Liver (tissue), 9 donors: ENCODE data around the gene UNCX. TPM values are rescaled to one million over a fixed set of nuclear protein-coding genes. Genes with fewer than 3 reads are reported as not detected.

Source experiments
- DNase-seq: peaks from one replicate; pipeline ENCODE4 v3.0.0-alpha.2; 2017; ENCODE audit warnings: low spot score
- H3K27ac ChIP-seq, 2 donors: one replicate each; pipeline ENCODE4 v1.7.0; 2013; ENCODE audit warnings: inconsistent platforms in 2 of 2, low read length in 2 of 2, control low read depth in 1 of 2, low read depth in 1 of 2, mild to moderate bottlenecking in 1 of 2
- H3K27me3 ChIP-seq, 4 donors: one replicate each; pipeline versions ENCODE4 v1.6.1 to v1.7.0; 2013; ENCODE audit warnings: low read length in 3 of 4, inconsistent platforms in 1 of 4, mild to moderate bottlenecking in 1 of 4, moderate library complexity in 1 of 4; ENCODE audit not compliant: control insufficient read depth in 4 of 4, insufficient read depth in 4 of 4
- H3K36me3 ChIP-seq, 4 donors: one replicate each; pipeline versions ENCODE4 v1.6.1 to v1.7.0; 2013; ENCODE audit warnings: low read length in 3 of 4, mild to moderate bottlenecking in 3 of 4, low read depth in 1 of 4, moderate library complexity in 1 of 4; ENCODE audit not compliant: control insufficient read depth in 4 of 4, insufficient read depth in 3 of 4
- H3K4me1 ChIP-seq, 4 donors: one replicate each; pipeline versions ENCODE4 v1.6.1 to v1.7.0; 2013; ENCODE audit warnings: low read length in 3 of 4, mild to moderate bottlenecking in 3 of 4, moderate library complexity in 1 of 4; ENCODE audit not compliant: control insufficient read depth in 4 of 4, insufficient read depth in 4 of 4
- H3K4me3 ChIP-seq, 3 donors: one replicate each; pipeline versions ENCODE4 v1.6.1 to v1.7.0; 2013; ENCODE audit warnings: low read length in 3 of 3, control low read depth in 1 of 3, low read depth in 1 of 3, mild to moderate bottlenecking in 1 of 3
- H3K9ac ChIP-seq, 2 donors: one replicate each; pipeline ENCODE4 v1.7.0; 2013; ENCODE audit warnings: low read length in 2 of 2, mild to moderate bottlenecking in 2 of 2, moderate library complexity in 2 of 2, control low read depth in 1 of 2, low read depth in 1 of 2
- H3K9me3 ChIP-seq, 4 donors: one replicate each; pipeline versions ENCODE4 v1.6.1 to v1.7.0; 2013; ENCODE audit warnings: low read length in 3 of 4; ENCODE audit not compliant: control insufficient read depth in 4 of 4
- EGR1 ChIP-seq, 2 donors: IDR thresholded peaks; 2 replicates each; pipeline ENCODE4 v1.6.1; 2016 to 2018; ENCODE audit warnings: antibody characterized with exemption in 2 of 2, low read depth in 2 of 2
- FOXA1 ChIP-seq: IDR thresholded peaks from 2 replicates; pipeline ENCODE4 v1.6.1; 2016; ENCODE audit warnings: antibody characterized with exemption
- FOXA2 ChIP-seq: IDR thresholded peaks from 2 replicates; pipeline ENCODE4 v1.6.1; 2016; ENCODE audit warnings: antibody characterized with exemption
- GABPA ChIP-seq, 2 donors: IDR thresholded peaks in 1 of 2; conservative IDR thresholded peaks in 1 of 2; 2 replicates each; pipeline ENCODE4 v1.6.1; 2016; ENCODE audit warnings: antibody characterized with exemption in 2 of 2, mild to moderate bottlenecking in 1 of 2, moderate library complexity in 1 of 2
- HNF4A ChIP-seq, 2 donors: conservative IDR thresholded peaks; 2 replicates each; pipeline ENCODE4 v1.6.1; 2016; ENCODE audit warnings: antibody characterized with exemption in 2 of 2, mild to moderate bottlenecking in 2 of 2
- HNF4G ChIP-seq: IDR thresholded peaks from 2 replicates; pipeline ENCODE4 v1.6.1; 2016; ENCODE audit warnings: antibody characterized with exemption
- JUND ChIP-seq, 2 donors: IDR thresholded peaks; 2 replicates each; pipeline ENCODE4 v1.6.1; 2016; ENCODE audit warnings: antibody characterized with exemption in 2 of 2
- NR2F2 ChIP-seq: IDR thresholded peaks from 2 replicates; pipeline ENCODE4 v1.6.1; 2016; ENCODE audit warnings: antibody characterized with exemption
- RAD21 ChIP-seq, 2 donors: IDR thresholded peaks; 2 replicates each; pipeline ENCODE4 v1.6.1; 2016; ENCODE audit warnings: antibody characterized with exemption in 2 of 2, mild to moderate bottlenecking in 2 of 2
- RXRA ChIP-seq, 2 donors: IDR thresholded peaks; 2 replicates each; pipeline ENCODE4 v1.6.1; 2017 to 2018; ENCODE audit warnings: antibody characterized with exemption in 2 of 2, mild to moderate bottlenecking in 1 of 2
- SP1 ChIP-seq: IDR thresholded peaks from 2 replicates; pipeline ENCODE4 v1.6.1; 2018; ENCODE audit warnings: antibody characterized with exemption, mild to moderate bottlenecking
- TAF1 ChIP-seq: conservative IDR thresholded peaks from 2 replicates; pipeline ENCODE4 v1.6.1; 2016; ENCODE audit warnings: antibody characterized with exemption, mild to moderate bottlenecking
- YY1 ChIP-seq: IDR thresholded peaks from 2 replicates; pipeline ENCODE4 v1.6.1; 2016; ENCODE audit warnings: antibody characterized with exemption, mild to moderate bottlenecking
- WGBS: extraction: QIAGEN DNeasy Blood & Tissue Kit; methylation state at CpG from one replicate; pipeline ENCODE4 v1.1.7; 2013; 5-methylcytosine and 5-hydroxymethylcytosine counted together
- polyA plus RNA-seq, 2 donors: library from polyadenylated mRNA; stranded (reverse) in 1 of 2; unstranded in 1 of 2; fragments of 200-250 nt in 1 of 2; fragments of >200 nt in 1 of 2; fragmentation: Nextera tagmentation in 1 of 2; extraction: Ambion mirVana in 1 of 2; gene quantifications; one replicate each; pipeline versions ENCODE4 v1.2.1 to v1.2.3, GENCODE V29; 2013 to 2015
- total RNA-seq, 2 donors: library from RNA; depleted of rRNA; stranded (reverse); fragments of >200 nt; gene quantifications; one replicate each; pipeline ENCODE4 v1.2.3, GENCODE V29; 2014
- TF ChIP-seq, protein P1 (sequence below): IDR thresholded peaks from 2 replicates; pipeline ENCODE4 v1.6.1; 2016; ENCODE audit warnings: antibody characterized with exemption, mild to moderate bottlenecking
- TF ChIP-seq, protein P2 (sequence below): IDR thresholded peaks from 2 replicates; pipeline ENCODE4 v1.6.1; 2016; ENCODE audit warnings: antibody characterized with exemption
- TF ChIP-seq, protein P3 (sequence below): IDR thresholded peaks from 2 replicates; pipeline ENCODE4 v1.6.1; 2016; ENCODE audit warnings: antibody characterized with exemption
- donor health status: healthy.
- donor health status: healthy.
- donor health status: healthy.
- donor health status: healthy.
- donor health status: healthy.

Gene UNCX
- total and polyA plus RNA-seq, 4 donors = not detected

- H3K9ac ChIP-seq = no peak overlapping the region
- no peaks in the 10 kb centered on the region for H3K9me3 ChIP-seq
- H3K4me1 ChIP-seq = no peaks in the 10 kb centered on the region
- no peaks in the 10 kb centered on the region for H3K36me3 ChIP-seq
- H3K27me3 ChIP-seq = peaks cover 0 to 4% (median under 1%) of the 10 kb centered on the region in 4 donors
- no peak for DNase-seq
- H3K27ac ChIP-seq = no peak overlapping the region
- 76% methylated on average over 14 of the region's 14 CpGs for WGBS
- no peak overlapping the region for H3K4me3 ChIP-seq
- TF ChIP-seq EGR1 (IDR thresholded peaks at IDR 0.05; ENCODE audit: low read depth in 2 of 2) = no peak
- TF ChIP-seq JUND (IDR thresholded peaks at IDR 0.05) = no peak
- TF ChIP-seq YY1 = no peak
- no peak for TF ChIP-seq FOXA1
- TF ChIP-seq TAF1 = no peak
- TF ChIP-seq FOXA2 = no peak
- TF ChIP-seq HNF4A (conservative IDR thresholded peaks at IDR 0.05) = no peak
- no peak for TF ChIP-seq GABPA (IDR thresholded peaks at IDR 0.05 in 1 of 2, conservative IDR thresholded peaks at IDR 0.05 in 1 of 2)
- TF ChIP-seq, protein P1, sequence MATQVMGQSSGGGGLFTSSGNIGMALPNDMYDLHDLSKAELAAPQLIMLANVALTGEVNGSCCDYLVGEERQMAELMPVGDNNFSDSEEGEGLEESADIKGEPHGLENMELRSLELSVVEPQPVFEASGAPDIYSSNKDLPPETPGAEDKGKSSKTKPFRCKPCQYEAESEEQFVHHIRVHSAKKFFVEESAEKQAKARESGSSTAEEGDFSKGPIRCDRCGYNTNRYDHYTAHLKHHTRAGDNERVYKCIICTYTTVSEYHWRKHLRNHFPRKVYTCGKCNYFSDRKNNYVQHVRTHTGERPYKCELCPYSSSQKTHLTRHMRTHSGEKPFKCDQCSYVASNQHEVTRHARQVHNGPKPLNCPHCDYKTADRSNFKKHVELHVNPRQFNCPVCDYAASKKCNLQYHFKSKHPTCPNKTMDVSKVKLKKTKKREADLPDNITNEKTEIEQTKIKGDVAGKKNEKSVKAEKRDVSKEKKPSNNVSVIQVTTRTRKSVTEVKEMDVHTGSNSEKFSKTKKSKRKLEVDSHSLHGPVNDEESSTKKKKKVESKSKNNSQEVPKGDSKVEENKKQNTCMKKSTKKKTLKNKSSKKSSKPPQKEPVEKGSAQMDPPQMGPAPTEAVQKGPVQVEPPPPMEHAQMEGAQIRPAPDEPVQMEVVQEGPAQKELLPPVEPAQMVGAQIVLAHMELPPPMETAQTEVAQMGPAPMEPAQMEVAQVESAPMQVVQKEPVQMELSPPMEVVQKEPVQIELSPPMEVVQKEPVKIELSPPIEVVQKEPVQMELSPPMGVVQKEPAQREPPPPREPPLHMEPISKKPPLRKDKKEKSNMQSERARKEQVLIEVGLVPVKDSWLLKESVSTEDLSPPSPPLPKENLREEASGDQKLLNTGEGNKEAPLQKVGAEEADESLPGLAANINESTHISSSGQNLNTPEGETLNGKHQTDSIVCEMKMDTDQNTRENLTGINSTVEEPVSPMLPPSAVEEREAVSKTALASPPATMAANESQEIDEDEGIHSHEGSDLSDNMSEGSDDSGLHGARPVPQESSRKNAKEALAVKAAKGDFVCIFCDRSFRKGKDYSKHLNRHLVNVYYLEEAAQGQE = no peak
Observed at GRCh38 chr7:1209097-1209496, 23.6 kb upstream of the UNCX start.

GRCh38 chr7:1210321-1210978 lies 22.2 kb upstream of the UNCX start:
- H3K9ac ChIP-seq = no peak overlapping the region
- DNase-seq = no peak
- no peaks in the 10 kb centered on the region for H3K9me3 ChIP-seq
- 44% methylated on average over 18 of the region's 18 CpGs for WGBS
- no peak overlapping the region for H3K27ac ChIP-seq
- H3K27me3 ChIP-seq = peaks cover 0 to 4% (median under 1%) of the 10 kb centered on the region in 4 donors
- H3K36me3 ChIP-seq = no peaks in the 10 kb centered on the region
- TF ChIP-seq, protein P2, sequence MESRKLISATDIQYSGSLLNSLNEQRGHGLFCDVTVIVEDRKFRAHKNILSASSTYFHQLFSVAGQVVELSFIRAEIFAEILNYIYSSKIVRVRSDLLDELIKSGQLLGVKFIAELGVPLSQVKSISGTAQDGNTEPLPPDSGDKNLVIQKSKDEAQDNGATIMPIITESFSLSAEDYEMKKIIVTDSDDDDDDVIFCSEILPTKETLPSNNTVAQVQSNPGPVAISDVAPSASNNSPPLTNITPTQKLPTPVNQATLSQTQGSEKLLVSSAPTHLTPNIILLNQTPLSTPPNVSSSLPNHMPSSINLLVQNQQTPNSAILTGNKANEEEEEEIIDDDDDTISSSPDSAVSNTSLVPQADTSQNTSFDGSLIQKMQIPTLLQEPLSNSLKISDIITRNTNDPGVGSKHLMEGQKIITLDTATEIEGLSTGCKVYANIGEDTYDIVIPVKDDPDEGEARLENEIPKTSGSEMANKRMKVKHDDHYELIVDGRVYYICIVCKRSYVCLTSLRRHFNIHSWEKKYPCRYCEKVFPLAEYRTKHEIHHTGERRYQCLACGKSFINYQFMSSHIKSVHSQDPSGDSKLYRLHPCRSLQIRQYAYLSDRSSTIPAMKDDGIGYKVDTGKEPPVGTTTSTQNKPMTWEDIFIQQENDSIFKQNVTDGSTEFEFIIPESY = no peak
- TF ChIP-seq EGR1 (IDR thresholded peaks at IDR 0.05; ENCODE audit: low read depth in 2 of 2) = no peak
- TF ChIP-seq FOXA2 = no peak
- TF ChIP-seq JUND (IDR thresholded peaks at IDR 0.05) = no peak
- H3K4me1 ChIP-seq = no peaks in the 10 kb centered on the region
- H3K4me3 ChIP-seq = no peak overlapping the region

- DNase-seq = no peak
- Histone ChIP-seq H3K9ac (no peak overlapping the region), H3K36me3 (no peaks in the 10 kb centered on the region), H3K27me3 (peaks cover 0 to 4% (median under 1%) of the 10 kb centered on the region in 4 donors), H3K4me3 (no peak overlapping the region), H3K27ac (no peak overlapping the region), H3K4me1 (no peaks in the 10 kb centered on the region), H3K9me3 (no peaks in the 10 kb centered on the region)
- 49% methylated on average over 35 of the region's 35 CpGs for WGBS
- no peak for TF ChIP-seq NR2F2
- no peak for TF ChIP-seq JUND (IDR thresholded peaks at IDR 0.05)
- TF ChIP-seq, protein P2 = no peak
- no peak for TF ChIP-seq SP1
- TF ChIP-seq TAF1 = no peak
- no peak for TF ChIP-seq HNF4G
- TF ChIP-seq RAD21 (IDR thresholded peaks at IDR 0.05) = no peak
- TF ChIP-seq, protein P3, sequence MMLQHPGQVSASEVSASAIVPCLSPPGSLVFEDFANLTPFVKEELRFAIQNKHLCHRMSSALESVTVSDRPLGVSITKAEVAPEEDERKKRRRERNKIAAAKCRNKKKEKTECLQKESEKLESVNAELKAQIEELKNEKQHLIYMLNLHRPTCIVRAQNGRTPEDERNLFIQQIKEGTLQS = no peak
- TF ChIP-seq HNF4A (conservative IDR thresholded peaks at IDR 0.05) = no peak
- TF ChIP-seq GABPA (IDR thresholded peaks at IDR 0.05 in 1 of 2, conservative IDR thresholded peaks at IDR 0.05 in 1 of 2) = no peak
- TF ChIP-seq YY1 = no peak
- no peak for TF ChIP-seq RXRA (IDR thresholded peaks at IDR 0.05)
Observed at GRCh38 chr7:1210979-1211608, 21.6 kb upstream of the UNCX start.
